ENCODE data around the gene IL34. TPM values are rescaled to one million over a fixed set of nuclear protein-coding genes. Genes with fewer than 3 reads are reported as not detected.

IL34 gene
- total RNA-seq, 2 donors from 2014 or later = 3.0 to 5.6 TPM

GRCh38 chr16:70704586-70704985 is 58.2 kb downstream of the IL34 start:
- peaks cover 11% of the 10 kb centered on the region for H3K4me1 Mint-ChIP-seq
- no peaks in the 10 kb centered on the region for H3K27me3 ChIP-seq (ENCODE audit: control insufficient read depth, insufficient read depth, low read length, poor library complexity, severe bottlenecking)
- no peak for TF ChIP-seq CTCF (conservative IDR thresholded peaks at IDR 0.05)
- WGBS, 2 experiments (ENCODE audit: insufficient coverage in 1 of 2, insufficient read length in 1 of 2) = 91 to 97% methylated on average over 4 to 11 of the region's 11 CpGs
- H3K4me3 Mint-ChIP-seq = no peak overlapping the region
- no peak for DNase-seq
- H3K4me1 ChIP-seq (ENCODE audit: control insufficient read depth, insufficient read depth, low read length) = no peaks in the 10 kb centered on the region
- no peaks in the 10 kb centered on the region for H3K27me3 Mint-ChIP-seq (ENCODE audit: insufficient read depth)
- H3K9me3 Mint-ChIP-seq = no peaks in the 10 kb centered on the region
- H3K9ac ChIP-seq (ENCODE audit: extremely low read depth, low read length, poor library complexity, severe bottlenecking) = no peak overlapping the region
- no peak overlapping the region for H3K4me3 ChIP-seq (ENCODE audit: low read length)
- peak overlapping the region; percentile 17 for H3K27ac Mint-ChIP-seq
- no peaks in the 10 kb centered on the region for H3K36me3 ChIP-seq (ENCODE audit: control insufficient read depth, insufficient read depth, low read length)
- no peak overlapping the region for H3K27ac ChIP-seq (ENCODE audit: low read depth, low read length)
- no peaks in the 10 kb centered on the region for H3K9me3 ChIP-seq (ENCODE audit: control insufficient read depth, low read length)
- H3K36me3 Mint-ChIP-seq (ENCODE audit: low read depth) = peaks cover 3% of the 10 kb centered on the region

- peaks cover 3% of the 10 kb centered on the region for H3K36me3 Mint-ChIP-seq (ENCODE audit: low read depth)
- Histone ChIP-seq H3K4me3 (ENCODE audit: low read length) (no peak overlapping the region), H3K27me3 (ENCODE audit: control insufficient read depth, insufficient read depth, low read length, poor library complexity, severe bottlenecking) (no peaks in the 10 kb centered on the region), H3K36me3 (ENCODE audit: control insufficient read depth, insufficient read depth, low read length) (no peaks in the 10 kb centered on the region), H3K27ac (ENCODE audit: low read depth, low read length) (no peak overlapping the region), H3K9ac (ENCODE audit: extremely low read depth, low read length, poor library complexity, severe bottlenecking) (no peak overlapping the region), H3K4me1 (ENCODE audit: control insufficient read depth, insufficient read depth, low read length) (no peaks in the 10 kb centered on the region), H3K9me3 (ENCODE audit: control insufficient read depth, low read length) (no peaks in the 10 kb centered on the region)
- H3K27me3 Mint-ChIP-seq (ENCODE audit: insufficient read depth) = no peaks in the 10 kb centered on the region
- no peak for TF ChIP-seq CTCF (conservative IDR thresholded peaks at IDR 0.05)
- H3K4me3 Mint-ChIP-seq = no peak overlapping the region
- peaks cover 11% of the 10 kb centered on the region for H3K4me1 Mint-ChIP-seq
- no peaks in the 10 kb centered on the region for H3K9me3 Mint-ChIP-seq
- DNase-seq = no peak
- WGBS, 2 experiments (ENCODE audit: insufficient coverage in 1 of 2, insufficient read length in 1 of 2) = 96% methylated on average over 8 of the region's 8 CpGs; no CpG with 5 or more reads in 1 of the 2 experiments
- H3K27ac Mint-ChIP-seq = no peak overlapping the region
Observed at GRCh38 chr16:70705056-70705455, 58.7 kb downstream of the IL34 start.

GRCh38 chr16:70706948-70707465 is 60.6 kb downstream of the IL34 start:
- no peaks in the 10 kb centered on the region for H3K9me3 Mint-ChIP-seq
- Histone ChIP-seq H3K36me3 (ENCODE audit: control insufficient read depth, insufficient read depth, low read length) (no peaks in the 10 kb centered on the region), H3K4me1 (ENCODE audit: control insufficient read depth, insufficient read depth, low read length) (no peaks in the 10 kb centered on the region), H3K9ac (ENCODE audit: extremely low read depth, low read length, poor library complexity, severe bottlenecking) (no peak overlapping the region), H3K9me3 (ENCODE audit: control insufficient read depth, low read length) (no peaks in the 10 kb centered on the region), H3K4me3 (ENCODE audit: low read length) (no peak overlapping the region), H3K27ac (ENCODE audit: low read depth, low read length) (no peak overlapping the region), H3K27me3 (ENCODE audit: control insufficient read depth, insufficient read depth, low read length, poor library complexity, severe bottlenecking) (no peaks in the 10 kb centered on the region)
- peaks cover 11% of the 10 kb centered on the region for H3K4me1 Mint-ChIP-seq
- no peaks in the 10 kb centered on the region for H3K27me3 Mint-ChIP-seq (ENCODE audit: insufficient read depth)
- no peak overlapping the region for H3K4me3 Mint-ChIP-seq
- H3K27ac Mint-ChIP-seq = no peak overlapping the region
- DNase-seq = no peak
- peaks cover 3% of the 10 kb centered on the region for H3K36me3 Mint-ChIP-seq (ENCODE audit: low read depth)
- TF ChIP-seq CTCF (conservative IDR thresholded peaks at IDR 0.05) = no peak
- 96% methylated on average over 4 to 7 of the region's 7 CpGs for WGBS, 2 experiments (ENCODE audit: insufficient coverage in 1 of 2, insufficient read length in 1 of 2)
